Measurements from ENCODE around the gene PIK3R1.
A peak's percentile ranks its signal among the peaks of the same experiment; 100 is the strongest.

The PIK3R1 gene

DNA sequence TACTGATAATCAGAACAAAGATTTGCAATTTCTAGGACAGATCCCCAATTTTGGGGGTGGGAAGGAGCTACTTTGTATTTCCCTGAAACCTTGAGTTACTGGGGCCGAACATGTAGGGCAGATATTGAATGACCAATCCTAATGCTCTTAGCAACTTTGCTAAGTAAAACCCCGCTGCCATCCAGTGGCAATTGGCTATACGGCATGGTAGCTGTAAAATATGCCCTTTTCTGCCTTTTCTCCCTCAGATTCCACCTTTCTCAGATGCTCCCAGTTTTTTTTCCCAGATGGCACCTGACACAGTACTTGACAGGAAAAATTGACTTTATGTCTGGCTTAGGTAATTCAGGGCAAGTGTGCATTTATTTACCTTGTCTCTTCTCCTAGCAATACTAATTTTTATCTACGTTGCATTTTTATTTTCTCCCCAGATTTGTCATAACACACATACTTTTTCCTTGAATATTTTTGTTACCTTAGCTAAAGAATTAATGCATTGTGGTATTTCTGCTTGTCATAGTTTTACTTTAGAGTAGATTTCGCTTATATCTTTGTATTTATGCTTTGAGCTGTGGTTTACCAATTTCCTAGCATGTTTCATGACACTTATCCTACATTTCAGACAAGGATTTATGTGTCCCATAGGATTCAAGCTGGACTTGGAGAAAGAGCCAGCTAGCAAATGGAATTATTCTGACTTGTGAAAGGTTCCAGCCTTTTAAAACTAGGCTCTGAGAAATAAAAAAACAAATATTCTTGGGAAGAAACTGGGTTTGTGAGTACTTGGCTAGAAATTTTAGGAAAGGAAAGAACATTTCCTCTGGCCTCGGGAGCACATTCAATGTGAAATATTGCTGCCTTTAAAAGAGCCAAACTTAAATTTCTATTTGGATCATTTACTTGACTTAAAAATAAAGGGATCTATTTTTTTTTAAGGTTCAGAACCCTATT, 37.4 kb downstream of the PIK3R1 start:
- peak; percentile 94 for FAIRE-seq

DNA sequence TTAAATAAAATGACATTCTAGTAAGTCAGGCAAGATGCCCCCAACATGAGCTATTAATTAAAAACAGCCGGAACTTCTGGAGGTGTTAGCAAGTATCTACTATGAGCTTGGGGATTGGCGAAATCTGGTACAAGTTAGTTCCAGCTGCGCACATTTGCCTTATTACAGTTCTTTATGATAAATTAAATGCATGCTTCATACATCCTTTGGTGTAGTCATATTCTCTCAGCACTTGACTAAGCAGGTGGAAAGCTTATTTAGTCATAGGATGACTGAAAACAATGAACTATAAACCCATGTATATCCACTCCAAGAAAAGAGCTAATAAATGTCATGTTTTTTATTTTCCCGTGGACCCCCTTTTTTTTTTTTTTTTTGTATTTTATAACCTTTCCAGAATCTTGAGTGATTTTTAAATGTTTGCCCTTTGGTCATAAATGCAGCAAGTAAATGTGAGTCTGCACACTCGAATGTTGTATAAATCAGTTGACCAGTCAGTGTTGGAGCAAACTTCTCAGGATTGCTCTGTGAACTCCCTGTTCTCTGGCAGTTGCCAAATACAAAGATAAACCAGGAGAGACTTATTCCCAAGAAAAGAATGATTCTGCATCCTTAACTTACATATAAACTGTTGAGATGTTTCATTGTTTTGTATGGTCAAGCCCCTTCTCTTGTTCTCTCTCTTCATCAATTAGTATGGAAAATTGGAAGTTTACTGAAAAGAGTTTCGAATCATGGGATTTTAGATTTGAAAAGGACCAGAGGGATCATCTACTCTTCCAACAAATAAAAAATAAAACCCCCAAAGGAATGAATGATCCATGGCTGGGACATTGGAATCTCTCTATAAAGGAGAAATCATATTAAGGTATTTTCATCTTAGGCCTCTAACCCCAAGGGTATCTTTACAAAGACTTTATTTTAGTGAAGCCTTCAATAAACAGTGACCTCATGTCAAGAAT, 38.3 kb downstream of the PIK3R1 start:
- FAIRE-seq: no peak

DNA sequence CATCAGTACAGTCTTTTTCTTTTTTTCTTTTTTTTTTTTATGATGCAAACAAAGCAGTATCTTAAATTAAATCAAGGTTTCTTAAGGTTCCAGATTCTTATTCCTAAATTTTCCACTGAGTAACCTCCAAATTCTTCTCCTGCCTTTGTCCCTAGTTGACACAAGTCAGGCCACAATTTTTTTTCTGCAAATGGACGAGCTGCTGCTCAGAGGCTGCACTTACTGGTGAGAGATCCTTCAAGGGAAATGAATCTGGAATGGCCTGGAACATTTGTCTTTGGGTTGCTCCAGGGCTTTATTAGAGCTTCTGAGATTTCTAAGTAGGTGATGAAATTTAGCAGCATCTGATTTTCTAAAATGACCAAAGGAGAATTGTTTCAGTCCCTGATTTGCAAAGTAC, 39.3 kb downstream of the PIK3R1 start:
- FAIRE-seq: no peak

DNA sequence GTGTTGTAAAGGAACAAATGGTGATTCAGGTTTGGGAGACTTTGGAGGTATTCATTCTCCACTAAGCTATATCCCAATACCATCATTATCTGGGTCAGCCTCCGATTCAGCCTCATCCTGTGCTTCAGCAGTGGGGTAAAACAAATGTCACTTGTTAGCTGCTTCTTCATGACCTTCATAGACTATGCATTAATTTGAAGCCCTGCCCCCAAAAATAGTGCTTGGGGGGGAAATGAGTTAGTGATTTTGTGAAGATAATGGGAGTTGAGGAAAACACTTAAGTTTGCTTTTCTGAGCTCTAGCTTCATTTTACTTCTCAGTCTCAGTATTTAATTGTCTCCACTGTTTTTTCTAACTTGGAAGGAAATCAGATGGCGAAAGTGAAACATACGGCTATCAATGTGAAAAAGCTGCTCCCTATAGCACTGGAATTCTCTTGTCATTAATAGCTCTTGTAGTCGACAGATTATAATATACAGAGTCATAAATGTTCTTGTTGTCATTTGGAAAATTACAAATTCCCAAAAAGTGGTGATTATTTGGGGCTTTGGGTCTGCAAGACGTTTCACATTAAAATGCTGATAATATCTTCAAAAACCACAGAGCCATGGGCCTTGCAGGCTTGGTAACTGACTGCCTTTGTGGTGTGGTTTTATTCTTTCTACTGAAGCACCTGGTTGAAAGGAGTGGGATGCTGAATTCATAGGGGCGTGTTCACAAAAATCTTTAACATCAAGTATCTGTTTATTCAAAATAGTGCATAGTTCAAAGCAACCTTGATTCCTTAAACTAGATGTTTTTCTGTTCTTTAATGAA, 40.0 kb downstream of the PIK3R1 start:
- no peak for FAIRE-seq

DNA sequence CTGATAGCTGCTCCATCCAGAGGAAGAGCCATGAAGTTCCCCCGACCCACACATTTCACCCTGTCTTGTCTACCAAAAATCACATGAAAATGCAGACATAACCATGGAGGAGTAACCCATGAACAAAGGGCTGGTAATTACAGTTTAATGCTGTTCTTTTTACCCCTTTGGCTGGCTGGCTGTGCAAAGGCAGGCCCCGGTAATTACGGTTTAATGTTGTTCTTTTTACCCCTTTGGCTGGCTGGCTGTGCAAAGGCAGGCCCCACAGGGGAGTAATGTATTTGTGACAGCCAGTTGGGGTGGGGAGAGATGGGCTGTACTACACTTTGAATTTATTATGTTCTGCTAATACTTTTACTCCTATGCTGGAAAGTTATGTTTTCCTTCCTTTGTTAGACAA, 41.7 kb downstream of the PIK3R1 start:
- no peak for FAIRE-seq

DNA sequence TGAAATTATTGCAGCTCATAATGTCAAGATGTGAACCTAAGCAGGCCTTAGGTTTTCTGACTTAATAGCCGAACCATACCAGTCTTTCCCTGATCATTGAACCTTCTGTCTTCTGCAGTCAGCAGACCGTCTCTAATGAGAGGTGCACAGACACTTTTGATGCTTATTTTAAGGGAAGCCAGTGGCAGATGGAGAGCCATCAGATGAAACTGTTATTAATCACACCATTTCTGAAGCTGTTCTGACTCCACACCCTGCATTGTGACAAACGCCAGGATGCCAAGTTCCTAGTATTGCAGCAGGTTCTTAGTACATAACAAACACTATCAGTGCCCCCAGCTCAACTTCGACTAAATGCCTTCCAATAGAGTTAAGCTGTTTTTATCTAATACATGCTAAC, 43.0 kb downstream of the PIK3R1 start:
- FAIRE-seq: no peak

DNA sequence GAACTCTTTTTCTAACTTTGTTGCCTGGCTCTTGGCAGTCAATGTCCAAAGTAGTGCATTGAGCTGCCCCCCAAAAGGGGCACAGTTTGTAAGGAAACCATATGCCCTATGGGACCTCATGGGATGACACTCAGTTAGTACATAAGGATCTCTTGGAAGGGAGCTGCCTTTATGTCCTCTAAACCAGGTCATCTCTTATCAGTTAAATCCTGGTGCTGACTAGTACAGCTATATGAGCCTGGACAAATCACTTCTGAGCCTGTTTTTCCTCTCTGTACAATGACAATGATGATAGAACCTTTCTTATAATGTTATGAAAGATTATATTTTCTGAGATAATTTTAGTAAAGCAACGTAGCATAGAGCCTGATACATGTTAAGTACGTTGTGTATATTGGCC, 44.1 kb downstream of the PIK3R1 start:
- no peak for FAIRE-seq

DNA sequence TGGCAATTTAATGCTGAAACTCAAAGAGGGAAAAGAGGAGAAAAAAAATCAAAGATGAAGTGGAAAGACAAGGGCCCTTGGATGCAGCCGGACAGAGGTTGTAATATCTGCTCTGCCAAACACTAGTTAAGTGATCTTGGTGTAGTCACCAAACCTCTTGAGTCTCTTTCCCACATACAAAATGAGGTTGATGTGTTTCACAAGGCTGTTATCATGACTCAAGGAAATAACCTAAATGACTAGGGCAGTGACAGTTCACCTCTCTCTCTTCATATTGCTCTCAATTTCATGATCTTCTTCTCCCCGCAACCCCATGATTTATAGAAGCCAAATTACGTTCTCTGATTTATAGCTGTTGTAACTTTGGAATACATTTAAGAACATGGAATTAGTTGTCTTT, 44.9 kb downstream of the PIK3R1 start:
- FAIRE-seq: no peak

DNA sequence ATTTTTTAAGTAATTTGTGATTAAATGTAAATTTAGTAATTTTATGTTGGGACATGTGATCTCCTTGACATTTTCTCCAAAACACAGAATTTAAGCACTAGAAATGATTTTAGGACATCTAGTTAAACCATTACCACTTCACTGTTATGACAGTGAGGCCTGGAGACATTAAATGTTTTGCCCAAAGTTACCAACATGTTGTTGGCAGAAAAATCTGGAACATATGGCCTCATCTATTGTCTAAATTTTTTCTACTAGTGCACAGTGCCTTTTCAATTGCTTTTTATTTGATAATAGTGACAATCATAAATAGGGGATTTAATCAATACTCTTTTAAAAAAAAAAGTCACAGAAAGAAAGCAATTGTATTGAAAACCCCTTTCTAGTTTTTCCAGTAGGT, 45.6 kb downstream of the PIK3R1 start:
- FAIRE-seq: no peak

DNA sequence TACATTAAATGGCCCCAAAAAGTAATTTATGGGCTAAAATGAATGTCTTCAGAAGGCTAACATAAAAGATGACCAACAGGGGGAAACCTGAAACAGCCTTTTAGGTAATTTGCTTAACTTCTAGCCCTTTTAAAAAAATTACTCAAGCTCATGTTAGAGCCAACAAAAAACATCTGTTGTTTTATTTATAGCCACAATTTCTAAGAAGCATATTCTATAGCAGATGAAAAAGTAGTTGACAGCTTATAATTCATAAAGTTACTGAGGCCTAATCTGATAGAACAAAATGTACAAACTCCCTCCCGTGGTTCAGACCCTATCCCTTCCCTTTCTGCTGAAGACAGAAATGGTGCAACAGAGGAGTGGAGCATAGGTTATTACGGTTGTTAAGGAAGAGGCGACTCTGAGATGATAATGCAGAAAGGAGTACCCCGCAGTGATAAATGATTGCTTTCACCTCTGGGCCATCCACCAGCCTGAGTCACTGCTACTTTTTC, 46.1 kb downstream of the PIK3R1 start:
- no peak for FAIRE-seq

DNA sequence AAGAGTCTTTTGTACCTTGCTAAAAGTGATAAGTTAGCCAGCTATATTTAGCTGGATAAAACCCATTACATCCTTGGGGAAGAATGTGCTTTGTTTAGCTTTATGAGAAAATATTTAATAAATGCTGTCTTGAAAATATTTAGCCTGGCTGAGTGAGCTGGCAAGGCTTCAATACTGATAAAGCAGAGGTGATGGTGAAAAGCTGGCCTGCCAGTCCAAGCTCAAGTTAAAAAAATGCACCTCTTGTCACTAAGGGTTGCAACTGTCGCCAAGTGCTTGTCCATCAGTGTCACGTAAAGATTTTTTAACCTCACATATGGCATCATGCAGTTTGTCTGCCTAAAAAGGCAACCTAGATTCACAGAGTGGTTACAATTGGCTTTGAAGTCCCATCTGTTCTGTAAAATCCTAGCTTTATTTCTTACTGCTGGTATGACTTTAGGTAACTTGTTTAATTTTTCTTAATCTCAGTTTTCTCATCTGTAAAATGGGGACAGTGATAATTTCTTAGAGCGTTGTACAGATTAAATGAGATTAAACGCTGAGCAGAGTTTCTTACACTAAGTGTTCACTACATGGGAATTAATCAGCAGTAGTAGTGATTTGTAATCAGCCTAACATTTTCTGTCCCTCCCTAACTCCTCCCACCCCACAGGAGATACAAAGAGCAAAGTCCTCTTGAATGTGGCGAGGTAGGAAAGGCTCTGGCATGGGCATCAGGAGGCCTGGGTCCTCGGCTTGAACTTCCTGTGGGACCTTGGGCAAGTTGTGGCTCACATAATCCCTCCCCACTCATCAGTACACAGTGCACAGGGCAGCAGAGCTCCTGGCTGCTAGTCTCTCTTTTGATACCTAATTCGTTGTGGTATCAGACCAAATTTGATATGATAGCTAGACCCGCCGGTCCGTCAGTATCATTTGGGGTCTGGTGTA, 48.7 kb downstream of the PIK3R1 start:
- FAIRE-seq: peak; percentile 53

DNA sequence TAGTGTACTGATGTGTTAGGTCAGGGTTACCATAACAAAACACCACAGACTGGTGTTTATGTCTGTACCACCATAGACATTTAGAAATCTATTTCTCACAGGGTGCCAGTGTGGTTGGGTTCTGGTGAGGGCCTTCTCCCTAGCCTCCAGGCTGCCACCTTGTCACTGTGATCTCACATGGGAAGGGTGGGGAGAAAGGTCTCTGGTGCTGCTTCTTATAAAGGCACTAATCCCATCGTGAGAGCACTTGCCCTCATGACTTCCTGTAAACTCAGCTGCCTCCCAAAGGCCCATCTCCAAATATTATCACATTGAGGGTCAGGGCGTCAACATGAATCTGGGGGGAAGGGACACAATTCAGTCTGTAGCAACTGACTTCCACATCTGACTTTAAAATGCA, 49.8 kb downstream of the PIK3R1 start:
- no peak for FAIRE-seq

DNA sequence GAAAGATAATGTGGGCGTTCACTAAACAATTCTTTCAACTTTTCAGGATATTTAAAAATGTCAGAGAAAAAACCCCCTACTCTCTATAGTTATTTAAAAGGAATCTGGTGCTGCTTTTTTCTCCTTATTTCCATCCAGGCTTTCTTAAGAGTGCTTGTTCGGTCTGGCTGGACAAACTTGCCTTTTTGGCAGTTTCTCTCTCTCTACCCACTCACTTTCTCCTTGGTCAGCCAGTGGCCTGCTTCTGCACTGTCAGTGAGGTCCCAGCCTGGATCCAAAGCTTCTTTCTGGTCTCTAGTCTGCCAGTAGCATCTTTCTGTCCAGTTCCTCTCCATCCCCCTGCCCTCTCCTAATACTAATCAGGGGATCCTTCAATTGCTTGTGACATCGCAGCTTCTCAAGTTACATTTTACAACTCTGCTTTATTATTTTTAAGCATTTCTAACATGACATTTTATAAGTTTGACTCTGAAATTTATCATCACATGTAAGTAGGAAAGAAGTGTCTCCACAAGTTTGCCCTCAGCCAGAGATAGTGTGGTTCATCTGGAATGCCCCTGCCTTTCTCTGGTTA, 50.4 kb downstream of the PIK3R1 start:
- no peak for FAIRE-seq

DNA sequence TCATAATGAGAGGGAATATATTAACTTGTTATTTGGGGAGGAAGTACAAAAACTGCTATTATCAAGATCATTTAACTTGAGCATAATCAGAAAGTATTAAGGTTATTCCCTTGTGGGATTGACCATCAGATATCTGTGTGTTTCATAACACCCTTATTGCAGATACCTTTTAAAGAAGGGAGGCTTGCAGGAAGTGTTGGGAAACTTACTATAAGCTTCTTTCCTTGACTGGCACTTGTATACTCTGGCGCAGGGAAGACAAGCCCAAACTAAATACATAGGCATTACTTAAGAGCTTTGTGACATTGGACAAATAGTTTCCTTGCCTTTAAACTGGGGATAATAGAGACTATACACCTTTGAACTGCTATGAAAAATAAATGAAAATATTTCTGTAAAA, 50.9 kb downstream of the PIK3R1 start:
- FAIRE-seq: no peak

DNA sequence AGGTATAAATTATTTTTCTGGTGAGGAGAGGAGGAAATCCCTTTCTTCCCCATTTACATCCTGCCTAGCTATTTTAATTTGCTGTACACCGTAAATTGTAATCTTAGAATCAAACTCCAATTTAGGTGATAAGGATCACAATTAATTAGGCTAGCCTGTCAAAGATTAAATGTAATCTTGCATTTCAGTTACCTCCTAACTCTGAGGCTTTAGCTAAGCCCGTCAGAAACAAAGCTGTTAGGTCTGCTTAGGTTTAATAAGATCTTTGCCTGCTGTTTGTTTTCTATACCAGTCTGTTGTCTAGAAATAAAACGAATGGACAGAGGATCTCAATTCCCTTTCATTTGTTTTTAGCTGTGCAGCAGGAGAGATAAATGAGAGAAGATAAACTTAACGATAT, 51.5 kb downstream of the PIK3R1 start:
- no peak for FAIRE-seq

DNA sequence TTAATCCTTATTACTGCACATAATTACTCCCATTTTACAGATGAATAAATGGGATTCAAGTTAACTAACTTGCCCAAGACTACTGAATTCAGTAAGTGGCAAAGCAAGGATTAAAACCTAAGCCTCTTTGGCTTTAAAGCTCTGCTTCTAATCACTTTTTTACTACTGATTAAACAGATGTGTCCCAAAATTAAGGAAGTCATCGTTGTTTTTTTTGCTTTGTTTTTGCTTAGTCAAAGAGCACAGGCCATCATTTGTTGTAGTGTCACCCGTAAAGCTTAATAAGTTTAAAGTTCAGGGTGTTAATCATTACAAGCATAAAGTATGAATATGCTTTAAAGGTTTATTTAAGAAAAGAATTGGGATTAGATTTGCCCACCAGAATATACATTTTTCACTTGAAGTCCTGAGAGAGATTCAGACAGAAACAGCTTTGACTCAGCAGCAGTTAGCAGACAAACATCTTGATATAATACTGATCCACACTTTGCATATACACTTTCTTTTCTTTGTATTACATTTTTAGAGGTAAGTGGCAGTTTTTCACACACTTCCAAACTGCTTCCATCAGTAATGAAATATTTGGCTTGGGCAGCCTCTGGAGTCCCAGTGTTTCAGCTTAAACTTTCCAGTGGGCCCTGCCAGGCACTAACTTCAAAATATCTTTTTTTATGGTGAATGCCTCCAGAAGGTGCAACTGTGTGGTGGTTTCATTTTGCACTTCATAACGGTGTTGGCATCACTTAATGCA, 52.7 kb downstream of the PIK3R1 start:
- no peak for FAIRE-seq

DNA sequence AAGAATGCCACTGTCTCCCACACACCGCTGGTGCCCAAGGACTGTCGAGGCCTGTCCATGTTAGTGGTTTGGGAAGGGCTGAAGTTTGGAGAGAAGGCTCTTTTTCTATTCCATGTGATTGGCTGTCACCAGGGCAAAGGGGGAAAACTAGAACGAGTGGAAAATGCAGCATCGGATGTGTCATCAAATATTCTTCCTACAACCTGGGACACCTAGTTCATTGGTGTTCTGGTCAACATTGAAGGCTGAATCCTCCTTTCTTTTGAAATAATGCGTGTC, 53.2 kb downstream of the PIK3R1 start:
- no peak for FAIRE-seq

DNA sequence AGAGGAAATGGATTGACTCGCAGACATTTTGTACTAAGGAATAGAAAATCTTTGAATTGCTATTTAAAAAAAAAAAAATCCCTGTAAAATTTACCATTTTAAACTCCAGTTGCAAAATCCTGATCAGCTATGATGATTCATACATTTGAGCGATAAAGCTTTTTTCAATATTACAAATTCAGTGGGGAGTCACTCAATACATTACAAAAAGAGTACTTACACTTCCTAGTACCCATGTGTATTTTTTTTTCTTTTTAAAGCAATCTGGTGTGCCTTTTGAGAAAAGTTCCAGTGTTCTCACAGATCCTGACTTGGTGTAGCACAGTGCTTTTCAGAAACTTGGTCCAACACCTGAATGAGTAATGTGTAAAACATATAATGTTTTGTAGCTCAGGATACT, 54.3 kb downstream of the PIK3R1 start:
- no peak for FAIRE-seq

DNA sequence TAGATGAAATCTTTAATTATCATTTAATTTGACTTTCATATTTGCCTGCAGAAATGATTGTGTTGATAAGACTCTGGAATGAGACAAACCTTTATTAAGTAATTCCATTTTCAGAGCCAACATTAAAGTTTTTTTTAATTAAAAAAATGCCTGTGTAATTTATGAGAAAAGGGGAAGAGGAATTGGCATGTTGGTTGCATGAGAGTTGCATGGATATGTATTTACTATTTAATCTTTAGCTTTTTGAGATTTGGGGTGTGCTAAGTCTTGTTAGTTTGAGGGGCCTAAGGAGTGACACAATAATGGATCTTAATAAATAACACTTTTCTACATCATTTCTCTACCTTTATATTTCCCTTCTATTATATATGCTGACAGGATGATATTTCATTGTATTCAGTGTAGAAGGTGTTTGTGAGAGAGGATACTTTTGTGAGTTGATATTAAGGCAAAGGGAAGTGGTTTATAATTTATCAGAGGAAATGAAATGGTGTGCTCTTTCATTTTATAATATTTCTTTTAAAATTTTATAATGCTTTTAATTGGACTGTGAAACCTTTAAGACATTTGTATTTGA, 54.9 kb downstream of the PIK3R1 start:
- no peak for FAIRE-seq

DNA sequence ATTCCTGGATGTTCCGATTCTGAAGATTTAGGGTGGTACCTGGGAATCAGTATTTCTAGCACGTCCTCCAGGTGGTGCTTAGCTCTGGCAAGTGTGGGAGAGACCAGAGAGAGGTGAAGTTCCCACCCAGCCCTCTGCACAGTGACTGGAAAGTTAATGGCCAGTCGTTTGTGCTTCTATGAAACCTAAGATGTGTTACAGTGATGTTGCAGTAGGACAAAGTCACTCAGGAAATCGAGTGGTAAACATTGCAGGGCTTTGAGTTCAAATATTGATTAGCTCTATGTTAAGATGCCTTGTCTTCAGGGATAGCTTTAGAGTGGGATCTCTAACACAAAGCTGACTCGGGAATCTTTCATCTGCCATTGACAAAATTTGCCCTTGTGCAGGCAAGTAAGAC, 55.6 kb downstream of the PIK3R1 start:
- no peak for FAIRE-seq

Measured in islet of Langerhans (tissue), 1 donor.